Measurements from ENCODE around the gene LCE3D. TPM values are rescaled to one million over a fixed set of nuclear protein-coding genes. Genes with fewer than 3 reads are reported as not detected.

LCE3D gene, protein sequence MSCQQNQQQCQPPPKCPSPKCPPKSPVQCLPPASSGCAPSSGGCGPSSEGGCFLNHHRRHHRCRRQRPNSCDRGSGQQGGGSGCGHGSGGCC
- not detected in 2 replicates for total RNA-seq

DNA sequence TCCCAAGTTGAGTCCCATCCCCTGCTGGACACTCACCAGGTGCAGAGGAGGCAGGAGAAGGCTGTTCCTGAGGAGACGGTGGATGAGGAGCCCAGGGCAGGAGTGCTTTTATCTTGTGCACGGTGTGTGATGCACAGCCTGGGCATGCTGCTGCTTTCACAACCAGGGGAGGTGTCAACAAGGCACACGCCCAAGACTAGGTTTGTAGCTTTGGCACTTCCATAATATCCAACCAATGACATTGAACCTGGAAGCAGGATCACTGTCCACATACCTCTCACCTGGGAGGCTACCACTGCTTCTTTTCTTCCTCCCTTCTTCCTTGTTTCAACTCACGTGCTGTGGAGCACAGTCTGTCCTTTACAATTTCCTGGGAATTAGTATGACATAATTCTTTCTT, at the start of gene LCE3D:
LCE3D (minus strand) TSS at position 84 of the 400 bp plus-strand sequence. CDS start 580 bp downstream, outside the sequence.
- H3K4me3 ChIP-seq (ENCODE audit: low read depth, low read length): no peak within 1 kb of the TSS
- DNase-seq (ENCODE audit: low read depth): no peak
- TF ChIP-seq, protein P1, sequence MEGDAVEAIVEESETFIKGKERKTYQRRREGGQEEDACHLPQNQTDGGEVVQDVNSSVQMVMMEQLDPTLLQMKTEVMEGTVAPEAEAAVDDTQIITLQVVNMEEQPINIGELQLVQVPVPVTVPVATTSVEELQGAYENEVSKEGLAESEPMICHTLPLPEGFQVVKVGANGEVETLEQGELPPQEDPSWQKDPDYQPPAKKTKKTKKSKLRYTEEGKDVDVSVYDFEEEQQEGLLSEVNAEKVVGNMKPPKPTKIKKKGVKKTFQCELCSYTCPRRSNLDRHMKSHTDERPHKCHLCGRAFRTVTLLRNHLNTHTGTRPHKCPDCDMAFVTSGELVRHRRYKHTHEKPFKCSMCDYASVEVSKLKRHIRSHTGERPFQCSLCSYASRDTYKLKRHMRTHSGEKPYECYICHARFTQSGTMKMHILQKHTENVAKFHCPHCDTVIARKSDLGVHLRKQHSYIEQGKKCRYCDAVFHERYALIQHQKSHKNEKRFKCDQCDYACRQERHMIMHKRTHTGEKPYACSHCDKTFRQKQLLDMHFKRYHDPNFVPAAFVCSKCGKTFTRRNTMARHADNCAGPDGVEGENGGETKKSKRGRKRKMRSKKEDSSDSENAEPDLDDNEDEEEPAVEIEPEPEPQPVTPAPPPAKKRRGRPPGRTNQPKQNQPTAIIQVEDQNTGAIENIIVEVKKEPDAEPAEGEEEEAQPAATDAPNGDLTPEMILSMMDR (conservative IDR thresholded peaks at IDR 0.05; ENCODE audit: low read depth, low read length): no peak

DNA sequence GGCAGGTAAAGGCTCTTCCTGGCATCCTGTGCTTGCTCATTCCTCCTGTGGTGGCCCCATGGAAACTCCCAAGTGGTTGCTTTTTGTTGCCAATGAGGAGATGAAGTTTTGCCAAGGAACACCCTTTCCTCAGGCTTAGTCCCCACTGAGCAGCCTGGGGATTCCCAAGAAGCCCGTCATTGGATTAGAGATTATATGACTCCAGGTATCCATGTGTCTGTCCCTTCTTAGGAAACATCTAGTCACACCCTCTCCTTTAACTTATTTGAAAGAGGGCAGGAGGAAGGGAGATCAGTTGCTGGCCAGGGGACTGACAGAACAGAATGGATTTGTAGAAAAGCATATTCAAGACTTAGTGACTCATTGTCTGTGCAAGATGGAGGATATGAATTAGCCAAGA, 46.4 kb upstream of the LCE3D start:
- TF ChIP-seq, protein P1 (conservative IDR thresholded peaks at IDR 0.05; ENCODE audit: low read depth, low read length): no peak
- no peak overlapping the region for H3K4me3 ChIP-seq (ENCODE audit: low read depth, low read length)
- no peak for DNase-seq (ENCODE audit: low read depth)

GRCh38 chr1:152623203-152623844, 43.0 kb upstream of the LCE3D start:
- H3K4me3 ChIP-seq (ENCODE audit: low read depth, low read length): no peak overlapping the region
- TF ChIP-seq, protein P1 (conservative IDR thresholded peaks at IDR 0.05; ENCODE audit: low read depth, low read length): no peak
- DNase-seq (ENCODE audit: low read depth): no peak

GRCh38 chr1:152622803-152623202, 42.5 kb upstream of the LCE3D start, which contains the start of gene LCE3A:
LCE3A (minus strand) TSS chr1:152623103; CDS start chr1:152623103, 0 bp downstream.
- H3K4me3 ChIP-seq (ENCODE audit: low read depth, low read length): no peak within 1 kb of the TSS
- DNase-seq (ENCODE audit: low read depth): no peak
- TF ChIP-seq, protein P1 (conservative IDR thresholded peaks at IDR 0.05; ENCODE audit: low read depth, low read length): no peak

DNA sequence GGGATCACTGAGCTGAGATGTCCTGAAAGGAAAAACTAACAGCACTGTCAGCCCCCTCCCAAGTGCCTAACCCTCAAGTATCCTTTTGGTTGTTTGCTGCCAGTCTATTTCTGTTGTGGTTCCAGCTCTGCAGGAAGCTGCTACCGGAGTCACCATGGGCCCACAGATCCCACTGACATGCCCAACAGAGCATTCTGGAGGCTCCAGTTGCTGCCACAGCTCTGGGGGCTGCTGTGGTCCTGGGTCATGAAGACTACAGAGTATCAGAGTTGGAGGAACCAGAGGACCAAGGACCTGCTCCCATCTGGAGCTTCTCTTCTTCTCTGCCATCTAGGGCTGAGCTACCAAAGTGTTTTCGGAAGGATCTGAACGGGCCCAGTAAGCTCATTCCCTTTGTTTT, 41.7 kb upstream of the LCE3D start:
- no peak overlapping the region for H3K4me3 ChIP-seq (ENCODE audit: low read depth, low read length)
- no peak for DNase-seq (ENCODE audit: low read depth)
- TF ChIP-seq, protein P1 (conservative IDR thresholded peaks at IDR 0.05; ENCODE audit: low read depth, low read length): no peak

DNA sequence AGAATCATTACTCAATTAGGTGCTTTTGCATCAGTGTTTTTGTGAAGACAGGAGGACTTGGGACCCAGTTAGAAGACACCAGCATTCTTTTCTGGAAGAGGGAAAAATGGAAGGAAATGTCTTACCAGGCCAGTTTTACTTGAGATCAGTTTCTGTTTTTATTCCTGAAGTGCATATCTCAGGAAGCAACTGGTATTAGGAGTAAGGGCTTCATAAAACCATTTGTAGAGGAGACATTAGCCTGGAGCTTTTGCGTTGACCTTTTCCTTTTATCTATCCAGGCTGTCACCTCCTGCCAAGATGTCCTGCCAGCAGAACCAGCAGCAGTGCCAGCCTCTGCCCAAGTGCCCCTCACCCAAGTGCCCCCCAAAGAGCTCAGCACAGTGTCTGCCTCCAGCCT, 33.2 kb upstream of the LCE3D start, which contains the start of gene LCE3B:
LCE3B (plus strand) TSS at position 301 of the 400 bp plus-strand sequence; CDS start at position 301, 0 bp downstream.
- H3K4me3 ChIP-seq (ENCODE audit: low read depth, low read length): no peak within 1 kb of the TSS
- DNase-seq (ENCODE audit: low read depth): no peak
- TF ChIP-seq, protein P1 (conservative IDR thresholded peaks at IDR 0.05; ENCODE audit: low read depth, low read length): no peak

GRCh38 chr1:152599934-152600333, 19.6 kb upstream of the LCE3D start, which contains the start of gene LCE3C:
LCE3C (plus strand) TSS chr1:152600234; CDS start chr1:152600732, 498 bp downstream.
- no peak for DNase-seq (ENCODE audit: low read depth)
- TF ChIP-seq, protein P1 (conservative IDR thresholded peaks at IDR 0.05; ENCODE audit: low read depth, low read length): no peak
- H3K4me3 ChIP-seq (ENCODE audit: low read depth, low read length): no peak within 1 kb of the TSS

Measured in epithelial cell of proximal tubule (primary cell).